ENCODE data around the gene DNAH14. TPM values are rescaled to one million over a fixed set of nuclear protein-coding genes. Genes with fewer than 3 reads are reported as not detected.
"Not testable (repeated sequence)": the region's sequence is repeated elsewhere in the genome, so short reads cannot be mapped to it uniquely, and the experiment has no call there.

DNAH14 gene
- total RNA-seq, 2 donors from 2014 or later, result 7.5 to 9.6 TPM

DNA sequence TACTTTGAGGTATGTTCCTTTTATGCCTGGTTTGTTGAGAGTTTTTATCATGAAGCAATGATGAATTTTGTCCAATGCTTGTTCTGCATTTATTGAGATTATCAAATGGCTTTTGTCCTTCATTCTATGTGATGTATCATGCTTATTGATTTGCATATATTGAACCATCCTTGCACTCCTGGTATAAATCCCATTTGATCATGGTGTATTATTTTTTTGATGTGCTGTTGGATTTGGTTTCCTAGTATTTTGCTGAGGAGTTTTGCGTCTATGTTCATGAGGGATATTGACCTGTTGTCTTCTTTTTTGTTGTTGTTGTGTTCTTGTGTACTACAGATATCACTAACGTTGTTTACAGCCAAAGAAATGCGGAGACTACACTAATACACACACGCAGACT is 4.1 kb downstream of the DNAH14 start:
- H3K27me3 ChIP-seq, result no peaks in the 10 kb centered on the region
- no peaks in the 10 kb centered on the region for H3K4me1 ChIP-seq
- intact Hi-C loops (cut with DNase I), result no loop called here
- TF ChIP-seq, protein P1, sequence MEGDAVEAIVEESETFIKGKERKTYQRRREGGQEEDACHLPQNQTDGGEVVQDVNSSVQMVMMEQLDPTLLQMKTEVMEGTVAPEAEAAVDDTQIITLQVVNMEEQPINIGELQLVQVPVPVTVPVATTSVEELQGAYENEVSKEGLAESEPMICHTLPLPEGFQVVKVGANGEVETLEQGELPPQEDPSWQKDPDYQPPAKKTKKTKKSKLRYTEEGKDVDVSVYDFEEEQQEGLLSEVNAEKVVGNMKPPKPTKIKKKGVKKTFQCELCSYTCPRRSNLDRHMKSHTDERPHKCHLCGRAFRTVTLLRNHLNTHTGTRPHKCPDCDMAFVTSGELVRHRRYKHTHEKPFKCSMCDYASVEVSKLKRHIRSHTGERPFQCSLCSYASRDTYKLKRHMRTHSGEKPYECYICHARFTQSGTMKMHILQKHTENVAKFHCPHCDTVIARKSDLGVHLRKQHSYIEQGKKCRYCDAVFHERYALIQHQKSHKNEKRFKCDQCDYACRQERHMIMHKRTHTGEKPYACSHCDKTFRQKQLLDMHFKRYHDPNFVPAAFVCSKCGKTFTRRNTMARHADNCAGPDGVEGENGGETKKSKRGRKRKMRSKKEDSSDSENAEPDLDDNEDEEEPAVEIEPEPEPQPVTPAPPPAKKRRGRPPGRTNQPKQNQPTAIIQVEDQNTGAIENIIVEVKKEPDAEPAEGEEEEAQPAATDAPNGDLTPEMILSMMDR (IDR thresholded peaks at IDR 0.05), result no peak
- H3K9ac ChIP-seq (ENCODE audit: low read depth in 2 of 2, low read length in 2 of 2), result no peak overlapping the region
- no peaks in the 10 kb centered on the region for H3K9me3 ChIP-seq
- no peak for DNase-seq
- H3K36me3 ChIP-seq, result no peaks in the 10 kb centered on the region
- H3K4me3 ChIP-seq, result no peak overlapping the region
- H3K27ac ChIP-seq, result no peak overlapping the region

DNA sequence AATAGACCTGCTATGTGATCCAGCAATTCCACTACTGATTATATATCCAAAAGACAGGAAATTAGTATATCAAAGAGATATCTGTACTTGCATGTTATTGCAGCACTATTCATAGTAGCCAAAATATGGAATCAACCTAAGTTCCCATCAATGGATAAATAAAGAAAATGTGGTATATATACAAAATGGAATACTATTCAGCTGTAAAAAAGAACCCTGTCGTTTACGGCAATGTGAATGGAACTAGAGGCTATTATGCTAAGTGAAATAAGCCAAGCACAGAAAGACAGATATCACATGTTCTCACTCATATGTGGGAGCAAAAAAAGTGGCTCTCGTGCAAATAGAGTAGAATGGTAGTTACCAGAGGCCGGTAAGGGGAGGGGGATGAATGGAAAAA is 9.2 kb downstream of the DNAH14 start:
- Histone ChIP-seq H3K4me1 (no peaks in the 10 kb centered on the region), H3K9me3 (no peaks in the 10 kb centered on the region), H3K36me3 (no peaks in the 10 kb centered on the region), H3K4me3 (no peak overlapping the region), H3K9ac (ENCODE audit: low read depth in 2 of 2, low read length in 2 of 2) (no peak overlapping the region), H3K27ac (no peak overlapping the region), H3K27me3 (no peaks in the 10 kb centered on the region)
- intact Hi-C loops (cut with DNase I), result no loop called here
- no peak for DNase-seq
- TF ChIP-seq, protein P1 (IDR thresholded peaks at IDR 0.05), result no peak

DNA sequence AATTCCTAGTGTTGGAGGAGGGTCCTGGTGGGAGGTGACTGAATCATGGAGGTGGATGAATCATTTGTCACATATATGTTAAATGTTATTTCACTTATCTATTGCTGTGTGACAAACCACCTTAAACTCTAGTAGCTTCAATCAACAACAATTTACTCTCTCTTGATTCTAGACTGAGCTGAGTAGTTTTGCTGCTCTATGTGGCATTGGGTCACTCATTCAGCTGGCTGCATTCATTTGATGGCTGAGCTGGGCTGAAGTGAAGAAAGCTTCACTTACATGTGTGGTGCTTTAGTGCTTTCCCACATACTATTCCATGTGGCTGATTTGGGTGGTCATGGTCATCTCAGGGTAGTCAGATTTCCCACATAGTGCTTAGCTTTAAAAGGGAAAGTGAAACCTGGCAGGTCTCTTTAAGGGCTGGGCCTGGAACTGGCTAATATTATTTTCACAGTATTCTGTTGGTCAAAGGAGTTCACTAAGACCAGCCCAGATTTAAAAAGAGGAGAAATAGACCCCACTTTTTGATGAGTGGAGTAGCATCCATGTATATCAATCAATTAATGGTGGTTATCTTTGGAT is 10.5 kb downstream of the DNAH14 start:
- TF ChIP-seq, protein P1 (IDR thresholded peaks at IDR 0.05), result no peak
- H3K4me1 ChIP-seq, result no peaks in the 10 kb centered on the region
- intact Hi-C loops (cut with DNase I), result no loop called here
- H3K9ac ChIP-seq (ENCODE audit: low read depth in 2 of 2, low read length in 2 of 2), result no peak overlapping the region
- H3K27ac ChIP-seq, result no peak overlapping the region
- no peaks in the 10 kb centered on the region for H3K36me3 ChIP-seq
- no peaks in the 10 kb centered on the region for H3K9me3 ChIP-seq
- DNase-seq, result no peak
- H3K4me3 ChIP-seq, result no peak overlapping the region
- H3K27me3 ChIP-seq, result no peaks in the 10 kb centered on the region

DNA sequence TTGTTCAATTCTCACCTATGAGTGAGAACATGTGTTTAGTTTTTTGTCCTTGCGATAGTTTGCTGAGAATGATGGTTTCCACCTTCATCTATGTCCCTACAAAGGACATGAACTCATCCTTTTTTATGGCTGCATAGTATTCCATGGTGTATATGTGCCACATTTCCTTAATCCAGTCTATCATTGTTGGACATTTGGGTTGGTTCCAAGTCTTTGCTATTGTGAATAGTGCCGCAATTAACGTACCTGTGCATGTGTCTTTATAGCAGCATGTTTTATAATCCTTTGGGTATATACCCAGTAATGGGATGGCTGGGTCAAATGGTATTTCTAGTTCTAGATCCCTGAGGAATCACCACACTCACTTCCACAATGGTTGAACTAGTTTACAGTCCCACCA is 11.3 kb downstream of the DNAH14 start:
- H3K27me3 ChIP-seq; H3K9me3 ChIP-seq; H3K36me3 ChIP-seq; H3K9ac ChIP-seq (ENCODE audit: low read depth in 2 of 2, low read length in 2 of 2); intact Hi-C loops (cut with DNase I); H3K27ac ChIP-seq; H3K4me1 ChIP-seq; DNase-seq; H3K4me3 ChIP-seq: not testable (repeated sequence)

DNA sequence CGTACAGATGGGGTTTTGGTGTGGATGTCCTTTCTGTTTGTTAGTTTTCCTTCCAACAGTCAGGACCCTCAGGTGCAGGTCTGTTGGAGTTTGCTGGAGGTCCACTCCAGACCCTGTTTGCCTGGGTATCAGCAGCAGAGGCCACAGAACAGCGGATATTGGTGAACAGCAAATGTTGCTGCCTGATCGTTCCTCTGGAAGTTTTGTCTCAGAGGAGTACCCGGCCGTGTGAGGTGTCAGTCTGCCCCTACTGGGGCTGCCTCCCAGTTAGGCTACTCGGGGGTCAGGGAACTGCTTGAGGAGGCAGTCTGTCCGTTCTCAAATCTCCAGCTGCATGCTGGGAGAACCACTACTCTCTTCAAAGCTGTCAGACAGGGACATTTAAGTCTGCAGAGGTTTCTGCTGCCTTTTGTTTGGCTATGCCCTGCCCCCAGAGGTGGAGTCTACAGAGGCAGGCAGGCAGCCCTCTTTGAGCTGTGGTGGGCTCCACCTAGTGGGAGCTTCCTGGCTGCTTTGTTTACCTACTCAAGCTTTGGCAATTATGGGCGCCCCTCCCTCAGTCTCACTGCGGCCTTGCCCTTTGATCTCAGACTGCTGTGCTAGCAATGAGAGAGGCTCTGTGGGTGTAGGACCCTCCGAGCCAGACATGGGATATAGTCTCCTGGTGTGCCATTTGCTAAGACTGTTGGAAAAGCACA is 16.3 kb downstream of the DNAH14 start:
- DNase-seq; H3K36me3 ChIP-seq; H3K9ac ChIP-seq (ENCODE audit: low read depth in 2 of 2, low read length in 2 of 2); H3K4me3 ChIP-seq; H3K9me3 ChIP-seq; H3K27ac ChIP-seq; H3K4me1 ChIP-seq; H3K27me3 ChIP-seq; intact Hi-C loops (cut with DNase I): not testable (repeated sequence)

DNA sequence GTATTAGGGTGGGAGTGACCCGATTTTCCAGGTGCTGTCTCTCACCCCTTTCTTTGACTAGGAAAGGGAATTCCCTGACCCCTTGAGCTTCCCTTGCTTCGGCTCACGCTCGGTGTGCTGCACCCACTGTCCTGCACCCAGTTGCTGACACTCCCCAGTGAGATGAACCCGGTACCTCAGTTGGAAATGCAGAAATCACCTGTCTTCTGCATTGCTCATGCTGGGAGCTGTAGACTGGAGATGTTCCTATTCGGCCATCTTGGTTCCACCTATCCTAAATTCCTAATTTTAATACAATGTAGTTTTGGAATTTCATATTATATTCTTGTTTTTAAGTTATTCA is 16.8 kb downstream of the DNAH14 start:
- H3K9me3 ChIP-seq; H3K4me3 ChIP-seq; H3K4me1 ChIP-seq; H3K27ac ChIP-seq; intact Hi-C loops (cut with DNase I); H3K27me3 ChIP-seq; DNase-seq; H3K36me3 ChIP-seq; H3K9ac ChIP-seq (ENCODE audit: low read depth in 2 of 2, low read length in 2 of 2): not testable (repeated sequence)

DNA sequence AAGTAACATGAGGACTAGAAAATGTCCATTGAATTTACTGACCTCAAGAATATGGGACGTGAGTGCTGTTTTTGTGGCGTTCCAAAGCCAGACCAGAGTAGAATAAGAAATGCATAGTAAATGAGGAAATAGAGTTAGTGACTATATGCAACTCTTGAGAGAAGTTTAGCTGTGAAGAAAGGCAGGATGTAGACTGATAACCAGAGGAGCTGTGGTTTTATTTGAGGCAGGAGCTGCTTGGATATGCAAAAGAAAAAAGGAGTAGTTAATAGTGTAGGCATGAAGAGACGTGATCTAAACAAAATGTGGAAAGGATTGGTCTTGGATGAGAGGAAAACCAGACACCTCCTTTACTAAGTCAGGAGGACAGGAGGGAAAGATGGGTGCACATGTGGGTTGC is 28.2 kb downstream of the DNAH14 start:
- no peak overlapping the region for H3K27ac ChIP-seq
- no peak overlapping the region for H3K4me3 ChIP-seq
- no peaks in the 10 kb centered on the region for H3K27me3 ChIP-seq
- DNase-seq, result no peak
- no peaks in the 10 kb centered on the region for H3K9me3 ChIP-seq
- no peaks in the 10 kb centered on the region for H3K36me3 ChIP-seq
- intact Hi-C loops (cut with DNase I), result no loop called here
- no peak overlapping the region for H3K9ac ChIP-seq (ENCODE audit: low read depth in 2 of 2, low read length in 2 of 2)
- no peaks in the 10 kb centered on the region for H3K4me1 ChIP-seq
- TF ChIP-seq, protein P1 (IDR thresholded peaks at IDR 0.05), result no peak
